Panc1 (cell line): ENCODE measurements around the gene CNNM4. TPM values are rescaled to one million over a fixed set of nuclear protein-coding genes. Genes with fewer than 3 reads are reported as not detected.

Experiments
- ATAC-seq: fragments of 200-7000 bp; cut with Tn5 transposase; 2 replicates; pipeline ENCODE4 v1.9.1; 2020; ENCODE audit warnings: mild to moderate bottlenecking, moderate library complexity
- Bru-seq: library from RNA; stranded (reverse); fragments of 400-500 nt; gene quantifications from one replicate; lab custom pipeline; 2021; lab: Mats Ljungman, UMichigan
- BruChase-seq, 2 experiments: library from RNA; stranded (reverse); fragments of 400-500 nt; gene quantifications; one replicate each; lab custom pipeline; 2021; lab: Mats Ljungman, UMichigan
- BruUV-seq: library from RNA; stranded (reverse); fragments of 400-500 nt; replicated peaks from 2 replicates; lab custom pipeline; 2021; lab: Mats Ljungman, UMichigan
- CTCF ChIA-PET: fragments of 300-600 bp; sonication (Branson Sonifier 250); formaldehyde crosslinking; loops from one replicate; lab custom pipeline; 2022; ENCODE audit warnings: antibody characterized with exemption; lab: Charles Lee
- POLR2A ChIA-PET: fragments of 300-600 bp; sonication (Branson Sonifier 250); formaldehyde crosslinking; loops from one replicate; lab custom pipeline; 2022; ENCODE audit warnings: antibody characterized with exemption; lab: Charles Lee
- DNase-seq: peaks from one replicate; pipeline ENCODE4 v3.0.0-alpha.2; 2010; ENCODE audit warnings: low read depth, low spot score
- H3K27ac ChIP-seq: 2 replicates; pipeline ENCODE4 v1.5.1; 2011; ENCODE audit warnings: mild to moderate bottlenecking, low read length, inconsistent platforms
- H3K27me3 ChIP-seq: fragments of 200-500 bp; sonication (Bioruptor generic); 2 replicates; pipeline ENCODE4 v1.6.0; 2014; ENCODE audit warnings: low read length, inconsistent platforms; ENCODE audit not compliant: control insufficient read depth, insufficient read depth
- H3K36me3 ChIP-seq: fragments of 200-500 bp; sonication (Bioruptor generic); 2 replicates; pipeline ENCODE4 v1.5.1; 2014; ENCODE audit warnings: inconsistent platforms, mild to moderate bottlenecking, low read length, moderate library complexity; ENCODE audit not compliant: control insufficient read depth, insufficient read depth
- H3K4me1 ChIP-seq: 2 replicates; pipeline ENCODE4 v1.5.1; 2011; ENCODE audit warnings: inconsistent platforms, mild to moderate bottlenecking, low read length, moderate library complexity; ENCODE audit not compliant: control insufficient read depth, insufficient read depth
- H3K4me3 ChIP-seq, 2 experiments: 2 replicates each; pipeline ENCODE4 v1.5.1; 2011 to 2012; ENCODE audit warnings: low read depth in 2 of 2, low read length in 2 of 2, mild to moderate bottlenecking in 2 of 2, inconsistent platforms in 1 of 2, moderate library complexity in 1 of 2
- H3K9me3 ChIP-seq: fragments of 200-500 bp; sonication (Bioruptor generic); 2 replicates; pipeline ENCODE4 v1.5.1; 2014; ENCODE audit warnings: low read depth, mild to moderate bottlenecking, inconsistent platforms, low read length, moderate library complexity; ENCODE audit not compliant: control insufficient read depth, insufficient read depth
- CTCF ChIP-seq: fragments of 450-650 bp; IDR thresholded peaks from 2 replicates; pipeline ENCODE4 v1.5.1; 2017; ENCODE audit warnings: mild to moderate bottlenecking
- POLR2AphosphoS5 ChIP-seq: IDR thresholded peaks from 2 replicates; pipeline ENCODE4 v1.6.1; 2012; ENCODE audit warnings: mild to moderate bottlenecking, low read depth, low read length, moderate library complexity
- REST ChIP-seq, 2 experiments: IDR thresholded peaks; 2 replicates each; pipeline ENCODE4 v1.6.1; 2011 to 2012; ENCODE audit warnings: low read depth in 2 of 2, control low read depth in 1 of 2, low read length in 1 of 2, mild to moderate bottlenecking in 1 of 2, moderate library complexity in 1 of 2; ENCODE audit not compliant: insufficient read depth in 1 of 2
- SIN3A ChIP-seq: IDR thresholded peaks from 2 replicates; pipeline ENCODE4 v1.6.1; 2012; ENCODE audit warnings: low read depth, mild to moderate bottlenecking, low read length, moderate library complexity, borderline replicate concordance; ENCODE audit not compliant: insufficient read depth
- TCF7L2 ChIP-seq: IDR thresholded peaks from 2 replicates; pipeline ENCODE4 v1.6.1; 2011; ENCODE audit warnings: mild to moderate bottlenecking, low read depth, low read length, inconsistent platforms
- in situ Hi-C: cut with HindIII; loops from 2 replicates; pipeline ENCODE4 v1.10.0; 2016; ENCODE audit warnings: low sequenced_read_pairs, low pct_unique_long_range_greater_than_20kb
- intact Hi-C: fragments of 100-400 bp; cut with micrococcal nuclease; formaldehyde crosslinking; loops from one replicate; pipeline ENCODE4 v1.10.0; 2022; ENCODE audit not compliant: unreplicated experiment
- long read RNA-seq: library from polyadenylated mRNA; unstranded; transcript quantifications from one replicate; pipeline ENCODE4 v2.0.0, GENCODE V29; 2021; ENCODE audit not compliant: unreplicated experiment
- polyA plus RNA-seq: library from polyadenylated mRNA; unstranded; fragments of >200 nt; gene quantifications from one replicate; pipeline ENCODE4 v1.2.1, GENCODE V29; 2012; ENCODE audit warnings: missing spikeins; ENCODE audit not compliant: insufficient read length
- total RNA-seq: library from RNA; stranded (reverse); gene quantifications from one replicate; pipeline ENCODE4 v1.2.1, GENCODE V29; 2021; ENCODE audit not compliant: unreplicated experiment

Gene CNNM4
- total RNA-seq = 15.7 TPM
- polyA plus RNA-seq = 16.4 TPM
- percentile 51 among the genes with signal in this experiment for Bru-seq, nascent RNA
- BruChase-seq, experiment 1, labeled RNA remaining after a 2-hour chase = percentile 57 among the genes with signal in this experiment
- percentile 67 among the genes with signal in this experiment for BruChase-seq, experiment 2, labeled RNA remaining after a 6-hour chase
- long read RNA-seq, full-length matches to known transcripts = 2 of 17 reads
- long read RNA-seq, partial matches to known transcripts = 2 of 17 reads
- long read RNA-seq, other reads (novel, unspliced or antisense) = 13 of 17 reads

- POLR2A ChIA-PET = interaction anchor here (0.6 to 0.7 kb wide), 3 partner anchors 32 to 87 kb away, joined by 3 to 19 read pairs (median 6); no protein-coding TSS in a partner anchor
- no peaks in the 10 kb centered on the region for H3K36me3 ChIP-seq
- ATAC-seq (peak; percentile 90), DNase-seq (no peak)
- CTCF ChIA-PET = interaction anchor here (0.5 to 0.6 kb wide), 5 partner anchors 19 to 190 kb away, joined by 3 to 8 read pairs (median 4); no protein-coding TSS in a partner anchor
- in situ Hi-C loops (no loop called here), intact Hi-C loops (loop anchor here (5.0 kb wide), 1 partner anchor 42 kb away; no protein-coding TSS in a partner anchor)
- peak within 1 kb of the TSS; percentile 70 to 71 for H3K4me3 ChIP-seq
- no peak for TF ChIP-seq TCF7L2
- peak; percentile 64; the same call in 1 of the 2 replicates for TF ChIP-seq POLR2AphosphoS5
- no peak for TF ChIP-seq REST (IDR thresholded peaks at IDR 0.05; ENCODE audit: insufficient read depth in 1 of 2, low read depth in 2 of 2, low read length in 1 of 2)
- no peak for TF ChIP-seq CTCF
- peak; percentile 46; the same call in 1 of the 2 replicates for TF ChIP-seq SIN3A
- no peaks in the 10 kb centered on the region for H3K9me3 ChIP-seq
- no peaks in the 10 kb centered on the region for H3K27me3 ChIP-seq
- H3K4me1 ChIP-seq = peaks cover 30% of the 10 kb centered on the region
- peak within 1 kb of the TSS; percentile 81 for H3K27ac ChIP-seq
- BruUV-seq = no TSS peak
These were observed at the start of gene CNNM4 for GRCh38 chr2:96760036-96760985. Gene CNNM4, plus strand, starts transcription at chr2:96760902. Its CDS starts 98 bp downstream, at chr2:96761000.

- ChIA-PET CTCF (no interaction called here), POLR2A (no interaction called here)
- H3K27ac ChIP-seq = no peak overlapping the region
- no peak for ATAC-seq
- intact Hi-C loops = no loop called here
- BruUV-seq = no TSS peak
- no peaks in the 10 kb centered on the region for H3K4me1 ChIP-seq
- H3K36me3 ChIP-seq = peaks cover 11% of the 10 kb centered on the region
- no peaks in the 10 kb centered on the region for H3K27me3 ChIP-seq
- no peak for TF ChIP-seq SIN3A
- no peak for TF ChIP-seq POLR2AphosphoS5
- no peak for TF ChIP-seq TCF7L2
- no peak for TF ChIP-seq CTCF
- TF ChIP-seq REST (IDR thresholded peaks at IDR 0.05; ENCODE audit: insufficient read depth in 1 of 2, low read depth in 2 of 2, low read length in 1 of 2) = no peak
- no peak overlapping the region for H3K4me3 ChIP-seq
- in situ Hi-C loops = no loop called here
- DNase-seq = no peak
- H3K9me3 ChIP-seq = no peaks in the 10 kb centered on the region
These were observed 49.7 kb upstream of the CNNM4 start for GRCh38 chr2:96710985-96711384.
